Measurements from ENCODE around the gene UBE2V1. TPM values are rescaled to one million over a fixed set of nuclear protein-coding genes. Genes with fewer than 3 reads are reported as not detected.

The UBE2V1 gene
- total RNA-seq, 1 experiment from 2014 or later: 212 TPM

DNA sequence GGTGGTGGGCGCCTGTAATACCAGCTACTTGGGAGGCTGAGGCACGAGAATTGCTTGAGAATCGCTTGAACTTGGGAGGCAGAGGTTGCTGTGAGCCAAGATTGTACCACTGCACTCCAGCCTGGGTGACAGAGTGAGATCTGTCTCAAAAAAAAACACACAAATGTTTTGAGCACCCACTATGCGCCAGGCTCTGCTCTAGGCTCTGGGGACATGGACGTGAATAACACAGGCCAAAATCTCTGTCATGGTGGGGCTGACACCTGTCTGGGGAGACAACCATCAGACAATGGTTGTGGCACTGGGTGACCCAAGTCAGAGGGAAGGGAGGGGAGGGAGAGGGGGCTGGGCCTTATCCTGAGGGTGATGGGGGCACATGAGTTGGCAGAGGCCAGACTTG lies 62.7 kb downstream of the UBE2V1 start:
- intact Hi-C loops (cut with micrococcal nuclease; ENCODE audit: unreplicated experiment): no loop called here
- Mint-ChIP-seq H3K4me3 (ENCODE audit: low read depth, unreplicated experiment) (no peak overlapping the region), H3K27ac (ENCODE audit: unreplicated experiment) (no peak overlapping the region), H3K4me1 (ENCODE audit: low read depth, unreplicated experiment) (peaks cover 3% of the 10 kb centered on the region), H3K9me3 (ENCODE audit: low read depth, unreplicated experiment) (no peaks in the 10 kb centered on the region), H3K27me3 (ENCODE audit: unreplicated experiment) (peaks cover 35% of the 10 kb centered on the region), H3K36me3 (ENCODE audit: insufficient read depth, unreplicated experiment) (no peaks in the 10 kb centered on the region)
- CTCF ChIA-PET: no interaction called here
- no TSS peak for BruUV-seq (replicated peaks)
- no peak for DNase-seq
- TF ChIP-seq, protein P1, sequence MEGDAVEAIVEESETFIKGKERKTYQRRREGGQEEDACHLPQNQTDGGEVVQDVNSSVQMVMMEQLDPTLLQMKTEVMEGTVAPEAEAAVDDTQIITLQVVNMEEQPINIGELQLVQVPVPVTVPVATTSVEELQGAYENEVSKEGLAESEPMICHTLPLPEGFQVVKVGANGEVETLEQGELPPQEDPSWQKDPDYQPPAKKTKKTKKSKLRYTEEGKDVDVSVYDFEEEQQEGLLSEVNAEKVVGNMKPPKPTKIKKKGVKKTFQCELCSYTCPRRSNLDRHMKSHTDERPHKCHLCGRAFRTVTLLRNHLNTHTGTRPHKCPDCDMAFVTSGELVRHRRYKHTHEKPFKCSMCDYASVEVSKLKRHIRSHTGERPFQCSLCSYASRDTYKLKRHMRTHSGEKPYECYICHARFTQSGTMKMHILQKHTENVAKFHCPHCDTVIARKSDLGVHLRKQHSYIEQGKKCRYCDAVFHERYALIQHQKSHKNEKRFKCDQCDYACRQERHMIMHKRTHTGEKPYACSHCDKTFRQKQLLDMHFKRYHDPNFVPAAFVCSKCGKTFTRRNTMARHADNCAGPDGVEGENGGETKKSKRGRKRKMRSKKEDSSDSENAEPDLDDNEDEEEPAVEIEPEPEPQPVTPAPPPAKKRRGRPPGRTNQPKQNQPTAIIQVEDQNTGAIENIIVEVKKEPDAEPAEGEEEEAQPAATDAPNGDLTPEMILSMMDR (IDR thresholded peaks at IDR 0.05; ENCODE audit: unreplicated experiment): no peak

DNA sequence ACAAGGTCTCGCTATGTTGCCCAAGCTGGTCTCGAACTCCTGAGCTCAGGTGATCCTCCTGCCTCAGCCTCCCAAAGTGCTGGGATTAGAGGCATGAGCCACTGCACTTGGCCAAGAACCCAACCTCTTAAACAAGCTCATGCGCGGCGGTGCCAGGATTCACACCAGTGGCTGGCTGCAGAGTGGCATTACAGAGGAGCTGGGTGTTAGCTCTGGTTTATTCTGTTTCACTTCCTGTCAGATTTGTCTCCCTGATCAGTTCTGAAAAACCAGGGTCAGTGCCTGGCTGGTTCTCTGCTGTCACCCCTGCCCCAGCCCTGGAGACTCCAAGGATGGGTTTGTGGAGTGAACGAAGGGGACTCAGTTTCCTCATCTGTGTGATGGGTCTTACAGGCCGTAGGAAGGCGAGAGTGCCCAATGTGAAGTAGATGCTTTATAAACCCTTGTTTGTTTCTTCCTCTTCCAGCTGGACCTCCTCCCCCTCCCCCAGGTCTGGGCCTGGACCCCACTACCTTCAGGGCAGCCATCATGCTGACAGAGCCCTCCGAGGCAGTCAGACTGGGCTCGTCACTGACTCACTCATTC lies 63.4 kb downstream of the UBE2V1 start:
- H3K9me3 Mint-ChIP-seq (ENCODE audit: low read depth, unreplicated experiment): no peaks in the 10 kb centered on the region
- DNase-seq: no peak
- BruUV-seq (replicated peaks): no TSS peak
- TF ChIP-seq, protein P1 (IDR thresholded peaks at IDR 0.05; ENCODE audit: unreplicated experiment): no peak
- H3K4me3 Mint-ChIP-seq (ENCODE audit: low read depth, unreplicated experiment): no peak overlapping the region
- H3K27ac Mint-ChIP-seq (ENCODE audit: unreplicated experiment): no peak overlapping the region
- peaks cover 29% of the 10 kb centered on the region for H3K27me3 Mint-ChIP-seq (ENCODE audit: unreplicated experiment)
- no peaks in the 10 kb centered on the region for H3K36me3 Mint-ChIP-seq (ENCODE audit: insufficient read depth, unreplicated experiment)
- intact Hi-C loops (cut with micrococcal nuclease; ENCODE audit: unreplicated experiment): no loop called here
- no peaks in the 10 kb centered on the region for H3K4me1 Mint-ChIP-seq (ENCODE audit: low read depth, unreplicated experiment)
- CTCF ChIA-PET: no interaction called here

DNA sequence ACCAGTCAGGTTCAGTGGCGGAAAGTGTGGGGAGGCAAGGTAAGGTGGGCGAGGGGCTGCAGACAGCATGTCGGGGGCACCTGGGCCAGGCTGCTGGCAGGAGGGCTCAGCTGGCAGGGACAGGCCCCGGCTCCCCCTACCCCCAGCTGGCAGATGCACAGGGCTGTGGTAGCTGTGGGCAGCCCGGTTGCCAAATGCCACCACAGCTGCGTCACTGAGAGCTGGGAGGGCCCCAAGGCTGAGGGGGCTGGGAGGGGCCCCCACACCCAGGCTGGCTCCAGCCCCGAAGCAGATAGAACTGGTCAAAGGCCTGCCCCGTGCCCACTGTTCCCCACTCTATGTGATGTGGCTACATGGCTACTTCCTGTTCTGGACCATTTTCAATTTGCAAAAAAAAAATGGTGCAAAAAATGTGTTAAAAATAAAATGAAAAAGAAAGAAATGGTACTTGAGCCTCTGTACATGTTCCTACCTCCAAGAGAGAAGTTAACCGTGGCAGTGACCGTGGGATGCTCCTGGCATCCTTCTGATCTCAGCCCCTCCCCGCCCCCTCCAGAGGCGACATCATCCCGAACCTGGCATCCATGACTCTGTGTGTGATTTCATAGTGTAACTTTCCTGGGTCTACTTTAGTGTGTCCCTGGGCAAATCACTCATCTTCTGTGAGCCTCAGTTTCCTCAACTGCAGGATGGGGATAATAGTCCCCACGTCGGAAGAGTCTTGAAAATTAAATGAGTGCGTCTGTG lies 64.4 kb downstream of the UBE2V1 start:
- no peak for DNase-seq
- Mint-ChIP-seq H3K27me3 (ENCODE audit: unreplicated experiment) (peaks cover 19% of the 10 kb centered on the region), H3K4me3 (ENCODE audit: low read depth, unreplicated experiment) (no peak overlapping the region), H3K4me1 (ENCODE audit: low read depth, unreplicated experiment) (no peaks in the 10 kb centered on the region), H3K27ac (ENCODE audit: unreplicated experiment) (no peak overlapping the region), H3K9me3 (ENCODE audit: low read depth, unreplicated experiment) (no peaks in the 10 kb centered on the region), H3K36me3 (ENCODE audit: insufficient read depth, unreplicated experiment) (no peaks in the 10 kb centered on the region)
- BruUV-seq (replicated peaks): no TSS peak
- CTCF ChIA-PET: interaction anchor here (0.6 kb wide), 1 partner anchor 240 kb away, joined by 3 read pairs; no protein-coding TSS in a partner anchor
- intact Hi-C loops (cut with micrococcal nuclease; ENCODE audit: unreplicated experiment): no loop called here
- TF ChIP-seq, protein P1 (IDR thresholded peaks at IDR 0.05; ENCODE audit: unreplicated experiment): no peak

DNA sequence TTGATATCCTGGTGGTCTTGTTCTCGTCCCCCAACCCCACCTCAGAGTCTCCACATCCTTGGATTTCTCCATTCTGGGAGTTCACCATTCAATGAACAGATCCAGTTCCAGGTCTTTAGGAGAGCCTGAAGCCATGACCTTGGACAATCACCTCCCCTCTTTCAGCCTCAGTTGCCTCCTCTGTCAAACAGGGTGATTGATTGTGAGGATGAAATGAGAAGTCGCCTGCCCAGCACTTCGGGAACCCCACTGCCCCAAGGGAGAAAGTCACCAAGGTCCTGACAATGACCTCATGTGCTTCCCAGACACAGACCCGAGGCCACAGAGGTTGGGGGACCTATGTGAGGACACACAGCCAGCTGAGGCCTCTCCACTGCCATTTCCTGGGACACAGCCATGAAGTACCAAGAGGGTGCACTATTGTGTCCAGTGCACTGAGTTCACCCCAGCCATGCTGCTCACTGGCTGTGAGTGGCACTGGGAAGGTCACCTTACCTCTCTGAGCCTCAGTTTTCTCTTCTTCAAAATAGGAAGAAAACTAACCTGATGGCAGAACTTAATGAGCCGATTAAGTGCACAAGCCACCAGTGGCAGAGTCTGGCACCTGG lies 68.5 kb downstream of the UBE2V1 start:
- Mint-ChIP-seq H3K9me3 (ENCODE audit: low read depth, unreplicated experiment) (no peaks in the 10 kb centered on the region), H3K36me3 (ENCODE audit: insufficient read depth, unreplicated experiment) (no peaks in the 10 kb centered on the region), H3K4me1 (ENCODE audit: low read depth, unreplicated experiment) (peaks cover 6% of the 10 kb centered on the region), H3K27ac (ENCODE audit: unreplicated experiment) (no peak overlapping the region), H3K27me3 (ENCODE audit: unreplicated experiment) (peaks cover 7% of the 10 kb centered on the region), H3K4me3 (ENCODE audit: low read depth, unreplicated experiment) (no peak overlapping the region)
- TF ChIP-seq, protein P1 (IDR thresholded peaks at IDR 0.05; ENCODE audit: unreplicated experiment): no peak
- CTCF ChIA-PET: no interaction called here
- no TSS peak for BruUV-seq (replicated peaks)
- intact Hi-C loops (cut with micrococcal nuclease; ENCODE audit: unreplicated experiment): no loop called here
- DNase-seq: no peak
